ENCODE results near the gene KPNA1. TPM values are rescaled to one million over a fixed set of nuclear protein-coding genes. Genes with fewer than 3 reads are reported as not detected.

The KPNA1 gene
- total RNA-seq, 1 experiment from 2014 or later: 78.5 TPM

DNA sequence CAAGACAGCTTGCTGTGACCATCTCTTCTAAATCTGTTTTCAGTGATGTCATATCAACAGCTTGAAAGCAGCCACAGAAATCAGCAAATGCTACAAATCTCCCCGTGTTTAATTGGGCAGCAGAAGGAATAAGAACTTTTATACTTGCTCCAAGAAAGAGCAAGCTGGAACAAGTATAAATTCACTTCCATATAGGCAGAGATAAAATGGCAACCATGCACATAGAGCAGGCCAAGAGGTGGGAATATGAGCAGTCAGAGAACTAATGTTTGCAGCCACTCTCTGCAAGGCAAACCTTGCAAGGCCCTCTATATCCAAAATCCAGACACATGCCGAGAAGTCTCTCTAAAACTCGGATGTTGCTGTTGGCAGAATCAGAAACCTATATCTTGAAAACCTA lies 33.3 kb upstream of the KPNA1 start:
- Mint-ChIP-seq H3K27me3 (ENCODE audit: unreplicated experiment) (no peaks in the 10 kb centered on the region), H3K36me3 (ENCODE audit: insufficient read depth, unreplicated experiment) (peaks cover 22% of the 10 kb centered on the region), H3K9me3 (ENCODE audit: low read depth, unreplicated experiment) (no peaks in the 10 kb centered on the region), H3K27ac (ENCODE audit: unreplicated experiment) (no peak overlapping the region), H3K4me1 (ENCODE audit: low read depth, unreplicated experiment) (no peaks in the 10 kb centered on the region), H3K4me3 (ENCODE audit: low read depth, unreplicated experiment) (no peak overlapping the region)
- no TSS peak for BruUV-seq (replicated peaks)
- no peak for DNase-seq
- TF ChIP-seq, protein P1, sequence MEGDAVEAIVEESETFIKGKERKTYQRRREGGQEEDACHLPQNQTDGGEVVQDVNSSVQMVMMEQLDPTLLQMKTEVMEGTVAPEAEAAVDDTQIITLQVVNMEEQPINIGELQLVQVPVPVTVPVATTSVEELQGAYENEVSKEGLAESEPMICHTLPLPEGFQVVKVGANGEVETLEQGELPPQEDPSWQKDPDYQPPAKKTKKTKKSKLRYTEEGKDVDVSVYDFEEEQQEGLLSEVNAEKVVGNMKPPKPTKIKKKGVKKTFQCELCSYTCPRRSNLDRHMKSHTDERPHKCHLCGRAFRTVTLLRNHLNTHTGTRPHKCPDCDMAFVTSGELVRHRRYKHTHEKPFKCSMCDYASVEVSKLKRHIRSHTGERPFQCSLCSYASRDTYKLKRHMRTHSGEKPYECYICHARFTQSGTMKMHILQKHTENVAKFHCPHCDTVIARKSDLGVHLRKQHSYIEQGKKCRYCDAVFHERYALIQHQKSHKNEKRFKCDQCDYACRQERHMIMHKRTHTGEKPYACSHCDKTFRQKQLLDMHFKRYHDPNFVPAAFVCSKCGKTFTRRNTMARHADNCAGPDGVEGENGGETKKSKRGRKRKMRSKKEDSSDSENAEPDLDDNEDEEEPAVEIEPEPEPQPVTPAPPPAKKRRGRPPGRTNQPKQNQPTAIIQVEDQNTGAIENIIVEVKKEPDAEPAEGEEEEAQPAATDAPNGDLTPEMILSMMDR (IDR thresholded peaks at IDR 0.05; ENCODE audit: unreplicated experiment): no peak
- CTCF ChIA-PET: no interaction called here
- intact Hi-C loops (cut with micrococcal nuclease; ENCODE audit: unreplicated experiment): no loop called here

DNA sequence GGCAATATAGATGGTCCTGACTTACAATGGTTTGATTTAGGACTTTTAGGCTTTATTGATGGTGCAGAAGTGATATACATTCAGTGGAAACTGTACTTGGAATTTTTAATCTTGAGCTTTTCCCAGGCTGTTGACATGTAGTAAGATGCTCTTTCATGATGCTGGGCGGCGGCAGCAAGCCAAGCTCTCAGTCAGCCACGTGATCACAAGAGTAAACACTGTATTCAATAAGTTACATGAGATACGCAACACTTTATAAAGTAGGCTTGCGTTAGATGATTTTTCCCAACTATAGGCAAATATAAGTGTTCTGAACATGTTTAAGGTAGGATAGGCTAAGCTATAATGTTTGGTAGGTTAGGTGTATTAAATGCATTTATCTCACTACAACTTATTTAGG lies 31.4 kb upstream of the KPNA1 start:
- H3K4me1 Mint-ChIP-seq (ENCODE audit: low read depth, unreplicated experiment): no peaks in the 10 kb centered on the region
- CTCF ChIA-PET: no interaction called here
- BruUV-seq (replicated peaks): no TSS peak

DNA sequence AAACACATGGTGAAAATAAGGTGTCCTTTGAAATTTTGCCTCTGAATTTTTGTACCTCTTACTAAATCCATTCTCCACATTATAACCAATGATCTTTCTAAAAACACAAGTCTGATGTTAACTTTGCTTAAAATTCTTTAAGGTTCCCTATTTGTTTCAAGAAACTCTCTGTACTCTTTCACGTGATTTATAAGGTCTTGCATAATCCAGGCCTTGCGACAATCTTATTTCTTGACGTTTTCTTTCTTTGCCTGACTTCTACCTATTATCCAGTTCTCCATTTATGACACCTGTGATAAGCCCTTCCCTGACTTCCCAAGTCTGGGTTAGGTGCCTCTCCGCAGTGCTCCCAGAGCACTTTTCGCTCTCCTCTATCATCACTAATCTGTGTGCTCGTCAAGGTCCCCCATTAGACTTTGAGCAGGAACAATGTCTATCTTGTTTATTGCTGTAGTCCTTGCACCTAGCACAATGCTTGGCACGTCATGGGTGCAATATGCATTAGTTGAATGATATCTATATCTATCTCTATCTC lies 24.3 kb upstream of the KPNA1 start:
- H3K9me3 Mint-ChIP-seq (ENCODE audit: low read depth, unreplicated experiment): no peaks in the 10 kb centered on the region
- intact Hi-C loops (cut with micrococcal nuclease; ENCODE audit: unreplicated experiment): no loop called here
- BruUV-seq (replicated peaks): no TSS peak
- peaks cover 11% of the 10 kb centered on the region for H3K36me3 Mint-ChIP-seq (ENCODE audit: insufficient read depth, unreplicated experiment)
- H3K4me1 Mint-ChIP-seq (ENCODE audit: low read depth, unreplicated experiment): peaks cover 2% of the 10 kb centered on the region
- no peak overlapping the region for H3K27ac Mint-ChIP-seq (ENCODE audit: unreplicated experiment)
- CTCF ChIA-PET: no interaction called here
- no peaks in the 10 kb centered on the region for H3K27me3 Mint-ChIP-seq (ENCODE audit: unreplicated experiment)
- TF ChIP-seq, protein P1 (IDR thresholded peaks at IDR 0.05; ENCODE audit: unreplicated experiment): no peak
- no peak overlapping the region for H3K4me3 Mint-ChIP-seq (ENCODE audit: low read depth, unreplicated experiment)
- DNase-seq: no peak

More for the DNA sequence above, 31.4 kb upstream of the KPNA1 start:
- TF ChIP-seq, protein P1 (IDR thresholded peaks at IDR 0.05; ENCODE audit: unreplicated experiment): no peak
- no peak for DNase-seq
- no peaks in the 10 kb centered on the region for H3K27me3 Mint-ChIP-seq (ENCODE audit: unreplicated experiment)
- no peak overlapping the region for H3K27ac Mint-ChIP-seq (ENCODE audit: unreplicated experiment)
- no peaks in the 10 kb centered on the region for H3K9me3 Mint-ChIP-seq (ENCODE audit: low read depth, unreplicated experiment)
- no peak overlapping the region for H3K4me3 Mint-ChIP-seq (ENCODE audit: low read depth, unreplicated experiment)
- intact Hi-C loops (cut with micrococcal nuclease; ENCODE audit: unreplicated experiment): no loop called here
- peaks cover 16% of the 10 kb centered on the region for H3K36me3 Mint-ChIP-seq (ENCODE audit: insufficient read depth, unreplicated experiment)

DNA sequence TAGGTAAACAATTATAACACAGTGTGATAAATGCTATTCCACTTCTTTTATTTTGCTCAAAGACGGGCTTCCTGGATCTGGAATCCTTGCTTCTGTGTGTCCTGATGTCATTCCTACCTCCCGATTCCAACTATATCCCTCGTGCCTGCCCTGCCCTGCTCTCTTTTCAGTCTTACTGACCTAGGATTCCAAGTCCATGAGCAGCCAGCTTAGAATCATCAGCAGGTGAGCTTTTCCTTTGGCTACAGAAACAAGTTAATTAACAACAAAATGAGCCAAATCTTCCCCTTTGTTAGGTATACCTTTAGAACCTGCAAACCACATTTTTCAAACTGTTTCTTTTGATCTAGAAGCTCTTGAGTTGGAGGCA lies 21.9 kb upstream of the KPNA1 start:
- BruUV-seq (replicated peaks): no TSS peak
- peaks cover 13% of the 10 kb centered on the region for H3K36me3 Mint-ChIP-seq (ENCODE audit: insufficient read depth, unreplicated experiment)
- H3K4me3 Mint-ChIP-seq (ENCODE audit: low read depth, unreplicated experiment): no peak overlapping the region
- H3K27ac Mint-ChIP-seq (ENCODE audit: unreplicated experiment): no peak overlapping the region
- no peaks in the 10 kb centered on the region for H3K27me3 Mint-ChIP-seq (ENCODE audit: unreplicated experiment)
- no peak for DNase-seq
- TF ChIP-seq, protein P1 (IDR thresholded peaks at IDR 0.05; ENCODE audit: unreplicated experiment): no peak
- CTCF ChIA-PET: no interaction called here
- no peaks in the 10 kb centered on the region for H3K9me3 Mint-ChIP-seq (ENCODE audit: low read depth, unreplicated experiment)
- intact Hi-C loops (cut with micrococcal nuclease; ENCODE audit: unreplicated experiment): no loop called here
- H3K4me1 Mint-ChIP-seq (ENCODE audit: low read depth, unreplicated experiment): peaks cover 14% of the 10 kb centered on the region

All from Calu3 (cell line).